Measurements from ENCODE around the gene UBE2A. TPM values are rescaled to one million over a fixed set of nuclear protein-coding genes. Genes with fewer than 3 reads are reported as not detected.

The UBE2A gene
- total RNA-seq, 1 donor from 2014 or later = 40.2 TPM

- TF ChIP-seq CTCF (conservative IDR thresholded peaks at IDR 0.05; ENCODE audit: low read depth, low read length) = no peak
- DNase-seq (ENCODE audit: low read depth) = no peak
- H3K4me3 ChIP-seq (ENCODE audit: low read depth, low read length) = no peak overlapping the region
These were observed 21.9 kb upstream of the UBE2A start for GRCh38 chrX:119552508-119552907.

- peak; percentile 49 for DNase-seq (ENCODE audit: low read depth)
- no peak for TF ChIP-seq CTCF (conservative IDR thresholded peaks at IDR 0.05; ENCODE audit: low read depth, low read length)
- H3K4me3 ChIP-seq (ENCODE audit: low read depth, low read length) = peak within 1 kb of the TSS; percentile 70
These were observed 9.2 kb upstream of the UBE2A start, which contains the start of gene STEEP1 for GRCh38 chrX:119565107-119565663. Gene STEEP1 (minus strand): TSS chrX:119565409. CDS start chrX:119565355, 54 bp downstream.

DNA sequence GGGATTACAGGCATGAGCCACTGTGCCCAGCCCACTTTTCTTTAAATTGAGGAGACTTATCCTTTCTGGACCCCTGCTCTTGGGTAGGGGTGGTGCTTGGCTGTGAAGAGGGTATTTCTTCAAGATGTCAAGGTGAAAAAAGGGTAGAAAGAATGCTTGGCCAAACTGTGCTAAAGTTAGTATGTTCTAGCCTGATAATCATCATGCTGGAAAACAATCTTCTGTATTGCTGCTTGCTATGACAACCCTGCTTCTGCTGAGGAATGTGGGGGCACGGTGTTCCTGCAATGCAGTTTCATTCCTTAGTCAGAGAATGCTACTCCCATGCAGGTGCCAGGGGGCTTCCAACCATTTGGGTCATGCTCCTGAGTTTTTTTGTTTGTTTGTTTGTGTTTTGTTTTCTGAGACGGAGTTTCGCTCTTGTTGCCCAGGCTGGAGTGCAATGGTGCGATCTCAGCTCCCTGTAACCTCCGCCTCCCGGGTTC lies 4.0 kb upstream of the UBE2A start:
- TF ChIP-seq CTCF (conservative IDR thresholded peaks at IDR 0.05; ENCODE audit: low read depth, low read length) = no peak
- DNase-seq (ENCODE audit: low read depth) = no peak

DNA sequence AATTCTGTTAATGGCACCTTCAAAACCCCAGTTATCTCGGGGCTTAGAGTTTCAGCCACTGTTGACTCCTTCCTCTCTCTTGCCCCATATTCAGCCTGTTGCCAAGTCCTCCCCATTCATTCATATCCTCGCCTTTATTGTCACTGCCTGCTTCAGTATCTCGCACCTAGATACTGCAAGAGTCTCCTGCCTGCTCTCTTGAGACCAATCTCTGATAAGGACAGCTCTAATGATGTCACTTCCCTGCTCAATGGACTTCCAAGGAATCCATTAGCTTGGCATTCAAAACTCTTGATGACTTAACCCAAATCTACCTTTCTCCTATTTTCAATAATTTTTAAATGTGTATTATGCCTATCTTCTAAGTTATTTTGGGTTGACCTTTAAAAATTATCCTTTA lies 1.1 kb upstream of the UBE2A start:
- no peak for TF ChIP-seq CTCF (conservative IDR thresholded peaks at IDR 0.05; ENCODE audit: low read depth, low read length)
- peak overlapping the region; percentile 73 for H3K4me3 ChIP-seq (ENCODE audit: low read depth, low read length)
- no peak for DNase-seq (ENCODE audit: low read depth)

More for the DNA sequence above, 4.0 kb upstream of the UBE2A start:
- no peak overlapping the region for H3K4me3 ChIP-seq (ENCODE audit: low read depth, low read length)

DNA sequence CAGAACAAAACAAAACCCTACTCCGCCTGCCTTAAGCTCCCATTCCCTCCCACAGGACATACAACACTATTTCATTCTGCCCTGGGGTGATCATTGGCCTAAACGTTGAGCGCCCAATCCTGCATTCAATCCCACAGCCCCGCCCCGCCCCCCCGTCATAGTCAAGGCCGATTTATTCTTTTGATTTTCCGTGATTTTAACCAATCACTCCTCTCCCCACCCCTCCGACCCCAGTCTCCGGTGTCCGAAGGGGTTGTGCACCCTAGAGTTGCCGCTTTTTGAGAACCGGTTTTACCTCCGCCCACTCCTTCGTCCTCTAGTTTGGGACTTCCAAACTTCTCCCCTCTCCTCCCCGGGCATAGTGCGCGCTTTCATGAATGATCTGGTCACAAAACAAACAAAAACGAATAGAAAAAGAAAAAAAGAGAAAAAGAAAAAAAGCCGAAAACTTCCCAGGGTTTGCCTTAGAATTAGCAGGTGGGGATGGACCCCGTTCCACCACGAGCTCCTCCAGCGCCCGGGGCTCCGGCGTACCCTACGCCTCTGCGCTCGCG lies 446 bp upstream of the UBE2A start:
- TF ChIP-seq CTCF (conservative IDR thresholded peaks at IDR 0.05; ENCODE audit: low read depth, low read length) = no peak
- H3K4me3 ChIP-seq (ENCODE audit: low read depth, low read length) = peak overlapping the region; percentile 73
- no peak for DNase-seq (ENCODE audit: low read depth)

DNA sequence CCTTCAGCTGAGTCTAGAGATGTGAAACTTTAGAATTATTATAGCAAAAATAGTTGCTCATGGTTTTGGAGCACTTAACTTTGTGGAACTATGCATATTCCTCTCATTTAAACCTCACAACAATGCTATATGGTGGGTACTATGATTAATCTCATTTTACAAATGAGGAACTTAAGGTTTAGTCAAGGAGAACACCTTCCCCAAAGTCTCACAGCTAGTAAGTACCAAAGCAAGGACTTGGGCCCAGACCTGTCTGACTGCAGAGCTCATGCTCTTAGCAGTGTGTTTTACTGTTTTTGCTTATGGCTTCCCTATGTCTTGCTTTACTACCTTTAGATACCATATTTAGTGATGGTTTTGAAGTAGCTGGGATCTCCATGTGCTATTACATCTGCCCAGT lies 5.1 kb downstream of the UBE2A start:
- H3K4me3 ChIP-seq (ENCODE audit: low read depth, low read length) = no peak overlapping the region
- no peak for TF ChIP-seq CTCF (conservative IDR thresholded peaks at IDR 0.05; ENCODE audit: low read depth, low read length)
- DNase-seq (ENCODE audit: low read depth) = no peak

Data from epithelial cell of proximal tubule (primary cell).